ENCODE measurements around the gene CTNNAL1.

The CTNNAL1 gene

GRCh38 chr9:108956631-108957026 is 56.7 kb downstream of the CTNNAL1 start:
- Histone ChIP-seq H3K36me3 (ENCODE audit: control insufficient read depth in 2 of 2, insufficient read depth in 1 of 2, low read length in 2 of 2) (peaks cover 0 to 17% of the 10 kb centered on the region in 2 experiments; a peak in 1 of 3 replicates), H3K27ac (ENCODE audit: extremely low read depth, low read depth, low read length) (no peak overlapping the region), H3K4me3 (ENCODE audit: low read depth, low read length) (no peak overlapping the region), H3K4me1 (ENCODE audit: control insufficient read depth, insufficient read depth, low read length) (peaks cover 11% of the 10 kb centered on the region; the same call in 1 of the 2 replicates), H3K9me3 (ENCODE audit: control insufficient read depth, insufficient read depth, low read depth, low read length) (no peaks in the 10 kb centered on the region)
- POLR2A ChIA-PET = no interaction called here
- CTCF ChIA-PET = interaction anchor here (0.6 to 1.4 kb wide), 3 partner anchors 10 to 1962 kb away, joined by 3 to 4 read pairs (median 4); no protein-coding TSS in a partner anchor
- TF ChIP-seq GLI4 (tag by site-specific recombination; IDR thresholded peaks at IDR 0.05) (no peak), ZNF211 (tag by site-specific recombination; IDR thresholded peaks at IDR 0.05; ENCODE audit: low read depth) (no peak), ZNF701 (tag by site-specific recombination; IDR thresholded peaks at IDR 0.05) (no peak), ZSCAN16 (tag by site-specific recombination; IDR thresholded peaks at IDR 0.05) (no peak), ZSCAN30 (tag by site-specific recombination; IDR thresholded peaks at IDR 0.05) (no peak), KLF9 (tag by site-specific recombination; IDR thresholded peaks at IDR 0.05; ENCODE audit: low read depth) (no peak)

GRCh38 chr9:108956022-108956630 is 57.2 kb downstream of the CTNNAL1 start:
- H3K9me3 ChIP-seq (ENCODE audit: control insufficient read depth, insufficient read depth, low read depth, low read length) = no peaks in the 10 kb centered on the region
- POLR2A ChIA-PET = no interaction called here
- peaks cover 0 to 13% of the 10 kb centered on the region in 2 experiments; a peak in 1 of 3 replicates for H3K36me3 ChIP-seq (ENCODE audit: control insufficient read depth in 2 of 2, insufficient read depth in 1 of 2, low read length in 2 of 2)
- CTCF ChIA-PET = interaction anchor here (0.7 to 2.5 kb wide), 6 partner anchors 10 to 486 kb away, joined by 3 to 11 read pairs (median 4); no protein-coding TSS in a partner anchor
- H3K27ac ChIP-seq (ENCODE audit: extremely low read depth, low read depth, low read length) = no peak overlapping the region
- no peak overlapping the region for H3K4me3 ChIP-seq (ENCODE audit: low read depth, low read length)
- H3K4me1 ChIP-seq (ENCODE audit: control insufficient read depth, insufficient read depth, low read length) = peaks cover 11% of the 10 kb centered on the region; the same call in 1 of the 2 replicates
- TF ChIP-seq TSHZ1 (tag by site-specific recombination; IDR thresholded peaks at IDR 0.05; ENCODE audit: borderline replicate concordance) = no peak
- TF ChIP-seq ZNF561 (tag by site-specific recombination; IDR thresholded peaks at IDR 0.05; ENCODE audit: borderline replicate concordance) = no peak
- no peak for TF ChIP-seq ZSCAN5A (tag by site-specific recombination; IDR thresholded peaks at IDR 0.05)
- no peak; the same call in 1 of the 2 replicates for TF ChIP-seq MZF1 (tag by site-specific recombination; IDR thresholded peaks at IDR 0.05; ENCODE audit: borderline replicate concordance)
- peak; percentile 47; the same call in 1 of the 2 replicates for TF ChIP-seq ZEB2 (tag by site-specific recombination; IDR thresholded peaks at IDR 0.05)
- no peak for TF ChIP-seq ZNF426 (tag by site-specific recombination; IDR thresholded peaks at IDR 0.05)
- no peak for TF ChIP-seq SALL2 (tag by site-specific recombination; IDR thresholded peaks at IDR 0.05; ENCODE audit: borderline replicate concordance)
- TF ChIP-seq ZNF585B (tag by site-specific recombination; IDR thresholded peaks at IDR 0.05) = no peak
- TF ChIP-seq ZNF558 (tag by site-specific recombination; IDR thresholded peaks at IDR 0.05) = 0 out of 2 replicates have a peak, but pooled peaks have one; percentile 34
- TF ChIP-seq ZNF549 (tag by site-specific recombination; IDR thresholded peaks at IDR 0.05) = no peak
- TF ChIP-seq ZNF16 (tag by site-specific recombination; IDR thresholded peaks at IDR 0.05; ENCODE audit: low read depth) = no peak
- no peak for TF ChIP-seq ZNF302 (tag by site-specific recombination; IDR thresholded peaks at IDR 0.05; ENCODE audit: low read depth)
- TF ChIP-seq ZNF18 (tag by site-specific recombination; IDR thresholded peaks at IDR 0.05) = 0 out of 2 replicates have a peak, but pooled peaks have one; percentile 28
- TF ChIP-seq ZNF26 (tag by site-specific recombination; IDR thresholded peaks at IDR 0.05) = no peak
- no peak for TF ChIP-seq ELK4 (IDR thresholded peaks at IDR 0.05; ENCODE audit: borderline replicate concordance, low read depth, low read length)
- TF ChIP-seq ZNF138 (tag by site-specific recombination; IDR thresholded peaks at IDR 0.05; ENCODE audit: borderline replicate concordance) = no peak
- TF ChIP-seq OSR2 (tag by site-specific recombination; IDR thresholded peaks at IDR 0.05) = peak; percentile 78; the same call in 1 of the 2 replicates
